H1 (cell line): Measurements from ENCODE around the gene C10orf95. TPM values are rescaled to one million over a fixed set of nuclear protein-coding genes. Genes with fewer than 3 reads are reported as not detected.

ENCODE experiments used
- CTCF ChIA-PET: fragments of 300-600 bp; sonication (Branson Sonifier 250); formaldehyde crosslinking; loops from one replicate; lab custom pipeline; 2021; ENCODE audit not compliant: partially characterized antibody; lab: Charles Lee
- POLR2A ChIA-PET: fragments of 300-600 bp; sonication (Branson Sonifier 250); formaldehyde crosslinking; loops from one replicate; lab custom pipeline; 2021; ENCODE audit warnings: inconsistent platforms; ENCODE audit not compliant: partially characterized antibody; lab: Charles Lee
- DNase-seq, 2 experiments: peaks; one replicate each; pipeline versions ENCODE4 v3.0.0 to v3.0.0-alpha.2; 2010 to 2022; ENCODE audit warnings: low spot score in 2 of 2, low read depth in 1 of 2, mixed read lengths in 1 of 2
- FAIRE-seq: peaks from 2 replicates; lab custom pipeline; 2011; peaks lifted over from hg19 to GRCh38; lab: Jason Lieb, UNC
- H2AFZ ChIP-seq: 2 replicates; pipeline ENCODE4 v1.8.1; 2012; ENCODE audit warnings: low read length, inconsistent platforms
- H2AK5ac ChIP-seq: 2 replicates; pipeline ENCODE4 v1.6.1; 2013; ENCODE audit warnings: low read depth, low read length
- H2BK120ac ChIP-seq: replicated peaks from 2 replicates; pipeline ENCODE3; 2013; ENCODE audit warnings: low read depth, low read length, inconsistent platforms
- H2BK12ac ChIP-seq: 2 replicates; pipeline ENCODE4 v1.6.1; 2013; ENCODE audit warnings: low read depth, low read length
- H2BK15ac ChIP-seq: 2 replicates; pipeline ENCODE4 v1.6.1; 2013; ENCODE audit warnings: low read length
- H2BK20ac ChIP-seq: 2 replicates; pipeline ENCODE4 v1.6.1; 2013; ENCODE audit warnings: low read length
- H2BK5ac ChIP-seq: 2 replicates; pipeline ENCODE4 v1.6.1; 2013; ENCODE audit warnings: low read depth, low read length
- H3K14ac ChIP-seq: 2 replicates; pipeline ENCODE4 v1.6.1; 2013; ENCODE audit warnings: inconsistent platforms; ENCODE audit not compliant: insufficient read length
- H3K18ac ChIP-seq: 2 replicates; pipeline ENCODE4 v1.6.1; 2013; ENCODE audit warnings: low read length; ENCODE audit errors: extremely low read depth
- H3K23ac ChIP-seq: 2 replicates; pipeline ENCODE4 v1.6.1; 2013; ENCODE audit warnings: inconsistent platforms; ENCODE audit not compliant: insufficient read length
- H3K23me2 ChIP-seq: 2 replicates; pipeline ENCODE4 v1.6.1; 2013; ENCODE audit warnings: low read depth, low read length
- H3K27ac ChIP-seq: 2 replicates; pipeline ENCODE4 v1.6.1; 2011; ENCODE audit warnings: low read depth, low read length, inconsistent platforms
- H3K27me3 ChIP-seq, 4 experiments: replicated peaks in 1 of 4; 1 replicate in 1 of 4; 2 replicates in 3 of 4; pipeline versions ENCODE4 v1.6.1 to v1.8.1; 2011 to 2013; ENCODE audit warnings: low read length in 3 of 4, mild to moderate bottlenecking in 3 of 4, inconsistent platforms in 2 of 4, mixed read lengths in 2 of 4, moderate library complexity in 1 of 4; ENCODE audit not compliant: control insufficient read depth in 3 of 4, insufficient read depth in 3 of 4; ENCODE audit errors: extremely low read depth in 1 of 4
- H3K36me3 ChIP-seq, 4 experiments: 2 replicates each; pipeline versions ENCODE4 v1.6.1 to v1.8.1; 2011 to 2013; ENCODE audit warnings: mild to moderate bottlenecking in 4 of 4, low read length in 3 of 4, moderate library complexity in 2 of 4, control low read depth in 1 of 4, inconsistent platforms in 1 of 4; ENCODE audit not compliant: insufficient read depth in 4 of 4, control insufficient read depth in 2 of 4
- H3K4ac ChIP-seq: replicated peaks from 2 replicates; pipeline ENCODE3; 2013; ENCODE audit warnings: low read length, low read depth, mixed read lengths, inconsistent platforms; ENCODE audit not compliant: insufficient read length
- H3K4me1 ChIP-seq, 4 experiments: replicated peaks in 1 of 4; 1 replicate in 1 of 4; 2 replicates in 3 of 4; pipeline versions ENCODE4 v1.6.1 to v1.8.1; 2011 to 2013; ENCODE audit warnings: low read length in 3 of 4, inconsistent platforms in 2 of 4, mixed read lengths in 1 of 4; ENCODE audit not compliant: insufficient read depth in 4 of 4, control insufficient read depth in 3 of 4
- H3K4me2 ChIP-seq, 2 experiments: 2 replicates each; pipeline versions ENCODE4 v1.6.1 to v1.8.1; 2011 to 2013; ENCODE audit warnings: low read depth in 2 of 2, low read length in 2 of 2, control low read depth in 1 of 2, inconsistent platforms in 1 of 2, mild to moderate bottlenecking in 1 of 2; ENCODE audit not compliant: insufficient read depth in 1 of 2
- H3K4me3 ChIP-seq, 4 experiments: fragments of 200-600, 300-600 bp in 1 of 4; sonication (generic), shearing (Covaris generic), sonication (Bioruptor Twin) in 1 of 4; 2 replicates each; pipeline versions ENCODE4 v1.5.1 to v1.8.1; 2011 to 2016; ENCODE audit warnings: low read length in 4 of 4, low read depth in 3 of 4, control low read depth in 2 of 4, inconsistent platforms in 2 of 4, mild to moderate bottlenecking in 2 of 4, mixed read lengths in 1 of 4, moderate library complexity in 1 of 4; ENCODE audit not compliant: insufficient read depth in 2 of 4; ENCODE audit errors: extremely low read depth in 1 of 4
- H3K56ac ChIP-seq: replicated peaks from 2 replicates; pipeline ENCODE3; 2013; ENCODE audit warnings: low read depth, mild to moderate bottlenecking, mixed read lengths, low read length, inconsistent platforms; ENCODE audit not compliant: insufficient read length
- H3K79me1 ChIP-seq: 2 replicates; pipeline ENCODE4 v1.6.1; 2013; ENCODE audit warnings: low read depth, low read length, control low read depth
- H3K79me2 ChIP-seq, 2 experiments: 2 replicates each; pipeline versions ENCODE4 v1.6.1 to v1.8.1; 2012 to 2013; ENCODE audit warnings: low read length in 2 of 2, mild to moderate bottlenecking in 2 of 2, inconsistent platforms in 1 of 2; ENCODE audit not compliant: insufficient read depth in 2 of 2, control insufficient read depth in 1 of 2
- H3K9ac ChIP-seq, 4 experiments: replicated peaks in 1 of 4; 1 replicate in 1 of 4; 2 replicates in 3 of 4; pipeline versions ENCODE4 v1.6.1 to v1.8.1; 2011 to 2013; ENCODE audit warnings: low read depth in 3 of 4, low read length in 3 of 4, control low read depth in 2 of 4, mild to moderate bottlenecking in 2 of 4, moderate library complexity in 2 of 4, inconsistent platforms in 1 of 4; ENCODE audit errors: extremely low read depth in 1 of 4
- H3K9me3 ChIP-seq, 2 experiments: 2 replicates each; pipeline versions ENCODE4 v1.6.1 to v1.8.1; 2012 to 2013; ENCODE audit warnings: mild to moderate bottlenecking in 2 of 2, moderate library complexity in 2 of 2, control low read depth in 1 of 2, inconsistent platforms in 1 of 2, low read depth in 1 of 2, low read length in 1 of 2, mixed read lengths in 1 of 2; ENCODE audit not compliant: insufficient read depth in 2 of 2
- H4K20me1 ChIP-seq, 2 experiments: replicated peaks in 1 of 2; 2 replicates each; pipeline versions ENCODE3 to v1.8.1; 2011 to 2013; ENCODE audit warnings: inconsistent platforms in 2 of 2, low read length in 2 of 2, mild to moderate bottlenecking in 1 of 2; ENCODE audit not compliant: insufficient read depth in 2 of 2, control insufficient read depth in 1 of 2
- H4K5ac ChIP-seq: 2 replicates; pipeline ENCODE4 v1.6.1; 2013; ENCODE audit warnings: low read length, low read depth, mixed read lengths, inconsistent platforms; ENCODE audit not compliant: insufficient read length
- H4K8ac ChIP-seq: 2 replicates; pipeline ENCODE4 v1.8.0; 2013; ENCODE audit warnings: mild to moderate bottlenecking, moderate library complexity, low read length, inconsistent platforms; ENCODE audit not compliant: insufficient read depth; ENCODE audit errors: extremely low read depth
- H4K91ac ChIP-seq: replicated peaks from 2 replicates; pipeline ENCODE3; 2013; ENCODE audit warnings: low read length, mixed read lengths, inconsistent platforms; ENCODE audit not compliant: insufficient read length
- CEBPB ChIP-seq: IDR thresholded peaks from 2 replicates; pipeline ENCODE4 v1.6.1; 2012; ENCODE audit warnings: low read depth, low read length
- CHD2 ChIP-seq: IDR thresholded peaks from 2 replicates; pipeline ENCODE4 v1.6.1; 2012; ENCODE audit warnings: low read length, improper control_type of control experiment
- E2F6 ChIP-seq: IDR thresholded peaks from 2 replicates; pipeline ENCODE4 v1.6.1; 2012; ENCODE audit warnings: inconsistent platforms
- EP300 ChIP-seq, 2 experiments: IDR thresholded peaks; 1 replicate in 1 of 2; 2 replicates in 1 of 2; pipeline ENCODE4 v1.6.1; 2011 to 2012; ENCODE audit warnings: low read depth in 2 of 2, low read length in 2 of 2, mild to moderate bottlenecking in 2 of 2, borderline replicate concordance in 1 of 2, inconsistent platforms in 1 of 2, moderate library complexity in 1 of 2
- JUND ChIP-seq: IDR thresholded peaks from 2 replicates; pipeline ENCODE4 v1.6.1; 2011; ENCODE audit warnings: mild to moderate bottlenecking, improper control_type of control experiment, low read length
- NANOG ChIP-seq: IDR thresholded peaks from 2 replicates; pipeline ENCODE4 v1.6.1; 2011; ENCODE audit warnings: low read length, low read depth, mild to moderate bottlenecking, inconsistent platforms; ENCODE audit not compliant: insufficient read depth, poor library complexity, severe bottlenecking
- POLR2AphosphoS5 ChIP-seq: IDR thresholded peaks from 2 replicates; pipeline ENCODE4 v1.6.1; 2011; ENCODE audit warnings: low read depth, low read length
- SIRT6 ChIP-seq: IDR thresholded peaks from one replicate; pipeline ENCODE4 v1.7.1; 2012; ENCODE audit warnings: low read length, inconsistent platforms
- SIX5 ChIP-seq: IDR thresholded peaks from 2 replicates; pipeline ENCODE4 v1.6.1; 2011; ENCODE audit warnings: mild to moderate bottlenecking, low read depth, low read length
- SP4 ChIP-seq: IDR thresholded peaks from 2 replicates; pipeline ENCODE4 v1.6.1; 2012; ENCODE audit warnings: low read length, inconsistent platforms
- WGBS, 2 experiments: shearing (Covaris generic) in 1 of 2; methylation state at CpG; one replicate each; pipeline versions ENCODE4 v1.1.6 to v1.1.7; 2013 to 2015; ENCODE audit warnings: low lambda C conversion rate in 2 of 2, mixed read lengths in 2 of 2, inconsistent platforms in 1 of 2, low coverage in 1 of 2, missing lambda C conversion rate in 1 of 2; ENCODE audit not compliant: insufficient replicate concordance in 2 of 2, insufficient coverage in 1 of 2, insufficient read length in 1 of 2; ENCODE audit errors: extremely low coverage in 1 of 2, missing lambda C conversion rate in 1 of 2; 5-methylcytosine and 5-hydroxymethylcytosine counted together
- polyA plus RNA-seq, 7 experiments: library from polyadenylated mRNA; depleted of rRNA in 3 of 7; stranded (reverse) in 5 of 7; unstranded in 2 of 7; fragments of >200 nt in 5 of 7; fragments of 200-250 nt in 2 of 7; gene quantifications; 1 replicate in 5 of 7; 2 replicates in 1 of 7; 4 replicates in 1 of 7; pipeline versions ENCODE4 v1.2.1 to v1.2.3, GENCODE V29; 2011 to 2013; ENCODE audit warnings: missing spikeins in 2 of 7, mixed read lengths in 2 of 7
- total RNA-seq: library from RNA; stranded (reverse); fragmentation: NEBNext Ultra II Directional; extraction: Animal tissue kit (Norgen Biotek cat#: 25700); gene quantifications from 2 replicates; pipeline ENCODE4 v1.2.1, GENCODE V29; 2021
- TF ChIP-seq, protein P1 (sequence below): IDR thresholded peaks from 2 replicates; pipeline ENCODE4 v1.6.1; 2011; ENCODE audit warnings: low read depth, mild to moderate bottlenecking, low read length; ENCODE audit not compliant: insufficient read depth

The C10orf95 gene
- total and polyA plus RNA-seq, 2 of the 8 experiments (the other 6 are each of a cell fraction or from before 2014, with no cell fraction given), result 0.34 to 0.48 TPM

- DNase-seq, result peak in 1 of 2 experiments; percentile 70
- no peak overlapping the region for H3K56ac ChIP-seq
- H4K8ac ChIP-seq, result peak overlapping the region; percentile 95
- peak overlapping the region; percentile 70 to 88 for H3K4me2 ChIP-seq
- no peaks in the 10 kb centered on the region for H3K9me3 ChIP-seq
- H2BK15ac ChIP-seq, result peak overlapping the region; percentile 84
- peak overlapping the region in 3 of 4 experiments; percentile 7 to 25 (median 8); a peak in 4 of 7 replicates for H3K9ac ChIP-seq
- peaks cover 0 to 3% of the 10 kb centered on the region in 2 experiments for H4K20me1 ChIP-seq
- no peak overlapping the region for H3K14ac ChIP-seq
- H3K23me2 ChIP-seq, result peaks cover 26% of the 10 kb centered on the region
- no peak overlapping the region for H2BK120ac ChIP-seq
- no peak overlapping the region; the same call in 1 of the 2 replicates for H2AK5ac ChIP-seq
- no peak overlapping the region for H3K27ac ChIP-seq
- H2AFZ ChIP-seq, result peak overlapping the region; percentile 47; the same call in 1 of the 2 replicates
- peaks cover 9 to 31% (median 22%) of the 10 kb centered on the region in 4 experiments for H3K4me1 ChIP-seq
- no peaks in the 10 kb centered on the region for H3K36me3 ChIP-seq
- no peak overlapping the region for H3K23ac ChIP-seq
- peaks cover 17 to 52% (median 50%) of the 10 kb centered on the region in 4 experiments for H3K27me3 ChIP-seq
- H2BK12ac ChIP-seq, result peak overlapping the region; percentile 82; the same call in 1 of the 2 replicates
- H4K91ac ChIP-seq, result peak overlapping the region; percentile 31
- WGBS, 2 experiments, result 16% methylated on average over 22 of the region's 48 CpGs; no CpG with 5 or more reads in 1 of the 2 experiments
- CTCF ChIA-PET, result interaction anchor here (0.5 to 10.1 kb wide), 15 partner anchors 7 to 1348 kb away, joined by 3 to 205 read pairs (median 4); partner anchors contain the start of genes CUEDC2, NFKB2 and PSD
- no peaks in the 10 kb centered on the region for H3K79me2 ChIP-seq
- H3K4ac ChIP-seq, result no peak overlapping the region
- H2BK5ac ChIP-seq, result peak overlapping the region; percentile 60; the same call in 1 of the 2 replicates
- peak overlapping the region; percentile 39 to 70 (median 52) for H3K4me3 ChIP-seq
- peak overlapping the region; percentile 98 for H3K18ac ChIP-seq
- FAIRE-seq, result no peak
- no peaks in the 10 kb centered on the region for H3K79me1 ChIP-seq
- POLR2A ChIA-PET, result interaction anchor here (0.9 to 4.9 kb wide), 12 partner anchors 8 to 177 kb away, joined by 3 to 51 read pairs (median 8); partner anchors contain the start of genes C10orf95, CUEDC2, FBXL15 and NFKB2
- H2BK20ac ChIP-seq, result no peak overlapping the region
- H4K5ac ChIP-seq, result peak overlapping the region; percentile 24
- TF ChIP-seq SP4, result no peak
- TF ChIP-seq EP300 (IDR thresholded peaks at IDR 0.05; ENCODE audit: borderline replicate concordance in 1 of 2, low read depth in 2 of 2, low read length in 2 of 2), result no peak
- no peak for TF ChIP-seq POLR2AphosphoS5
- no peak for TF ChIP-seq JUND
- TF ChIP-seq CEBPB, result no peak
- TF ChIP-seq SIX5, result no peak
- TF ChIP-seq SIRT6, result no peak
- no peak for TF ChIP-seq NANOG
- TF ChIP-seq, protein P1, sequence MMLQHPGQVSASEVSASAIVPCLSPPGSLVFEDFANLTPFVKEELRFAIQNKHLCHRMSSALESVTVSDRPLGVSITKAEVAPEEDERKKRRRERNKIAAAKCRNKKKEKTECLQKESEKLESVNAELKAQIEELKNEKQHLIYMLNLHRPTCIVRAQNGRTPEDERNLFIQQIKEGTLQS, result no peak
- TF ChIP-seq CHD2, result peak; percentile 36; the same call in 1 of the 2 replicates
- no peak; the same call in 1 of the 2 replicates for TF ChIP-seq E2F6
These were observed 40.8 kb downstream of the C10orf95 start for GRCh38 chr10:102410429-102411073.
